ENCODE measurements around the gene S1PR4.

GRCh38 chr19:3154957-3155736 lies 23.4 kb upstream of the S1PR4 start:
- TF ChIP-seq CTCF (IDR thresholded peaks at IDR 0.05) (no peak), EZH2 (IDR thresholded peaks at IDR 0.05; ENCODE audit: borderline replicate concordance, insufficient read depth, low read depth, low read length, poor library complexity, severe bottlenecking) (no peak)

Measured in B cell (primary cell).